Panc1 (cell line): ENCODE results near the gene ZBTB45.

Source experiments
- POLR2AphosphoS5 ChIP-seq: IDR thresholded peaks from 2 replicates; pipeline ENCODE4 v1.6.1; 2012; ENCODE audit warnings: mild to moderate bottlenecking, low read depth, low read length, moderate library complexity
- TF ChIP-seq, protein P1 (sequence below): fragments of 450-650 bp; IDR thresholded peaks from 2 replicates; pipeline ENCODE4 v1.5.1; 2017; ENCODE audit warnings: mild to moderate bottlenecking

- TF ChIP-seq, protein P1, sequence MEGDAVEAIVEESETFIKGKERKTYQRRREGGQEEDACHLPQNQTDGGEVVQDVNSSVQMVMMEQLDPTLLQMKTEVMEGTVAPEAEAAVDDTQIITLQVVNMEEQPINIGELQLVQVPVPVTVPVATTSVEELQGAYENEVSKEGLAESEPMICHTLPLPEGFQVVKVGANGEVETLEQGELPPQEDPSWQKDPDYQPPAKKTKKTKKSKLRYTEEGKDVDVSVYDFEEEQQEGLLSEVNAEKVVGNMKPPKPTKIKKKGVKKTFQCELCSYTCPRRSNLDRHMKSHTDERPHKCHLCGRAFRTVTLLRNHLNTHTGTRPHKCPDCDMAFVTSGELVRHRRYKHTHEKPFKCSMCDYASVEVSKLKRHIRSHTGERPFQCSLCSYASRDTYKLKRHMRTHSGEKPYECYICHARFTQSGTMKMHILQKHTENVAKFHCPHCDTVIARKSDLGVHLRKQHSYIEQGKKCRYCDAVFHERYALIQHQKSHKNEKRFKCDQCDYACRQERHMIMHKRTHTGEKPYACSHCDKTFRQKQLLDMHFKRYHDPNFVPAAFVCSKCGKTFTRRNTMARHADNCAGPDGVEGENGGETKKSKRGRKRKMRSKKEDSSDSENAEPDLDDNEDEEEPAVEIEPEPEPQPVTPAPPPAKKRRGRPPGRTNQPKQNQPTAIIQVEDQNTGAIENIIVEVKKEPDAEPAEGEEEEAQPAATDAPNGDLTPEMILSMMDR, result no peak
- TF ChIP-seq POLR2AphosphoS5, result no peak
Observed at GRCh38 chr19:58557221-58558065, 37.8 kb upstream of the ZBTB45 start.
